ENCODE measurements around the gene E2F4. TPM values are rescaled to one million over a fixed set of nuclear protein-coding genes. Genes with fewer than 3 reads are reported as not detected.

The E2F4 gene
- total and polyA plus RNA-seq, 10 of the 15 experiments (the other 5 are each of a cell fraction or from before 2014, with no cell fraction given) = 11.7 to 132 (median 95.9) TPM

DNA sequence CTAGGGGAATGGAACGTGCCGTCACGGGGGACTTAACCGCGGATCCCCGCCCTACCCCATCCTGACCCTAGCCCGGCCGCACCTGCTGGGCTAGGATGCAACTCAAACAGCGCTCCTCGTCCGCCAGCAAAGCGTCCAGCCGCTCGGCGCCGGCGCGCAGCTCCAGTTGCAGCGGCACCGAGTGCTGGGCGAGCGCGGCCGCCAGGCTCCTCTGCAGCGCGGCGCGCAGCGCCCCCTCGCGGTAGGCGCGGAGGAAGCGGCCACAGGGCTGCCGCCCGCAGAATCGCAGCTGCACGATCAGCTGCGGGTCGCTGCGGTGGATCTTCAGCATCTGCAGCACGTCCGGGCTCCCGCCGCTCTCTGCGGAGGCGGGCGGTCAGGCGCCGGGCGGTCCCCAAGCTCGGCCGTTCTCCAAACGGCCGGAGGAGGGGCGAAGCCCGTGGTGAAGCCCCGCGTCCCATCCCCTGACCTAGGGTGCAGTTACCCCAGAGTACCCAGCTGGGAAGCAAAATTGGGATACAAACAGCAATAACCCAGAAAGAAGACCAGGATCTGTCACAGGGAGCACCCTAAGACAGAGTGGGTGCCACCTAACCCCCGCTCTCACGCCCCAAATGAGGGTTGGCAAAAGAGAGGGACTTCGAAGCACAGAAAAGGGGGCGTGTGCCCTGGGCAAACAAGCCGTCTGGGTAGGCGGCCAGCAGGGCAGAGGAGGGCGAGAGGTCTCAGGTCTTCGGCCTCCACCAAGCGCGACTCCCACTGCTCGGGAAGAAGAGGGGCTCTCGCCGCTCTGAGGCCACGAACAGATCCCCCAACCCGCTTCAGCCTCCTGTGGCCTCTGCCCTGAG lies 36.4 kb upstream of the E2F4 start (continued):
- TF ChIP-seq BHLHE40 (IDR thresholded peaks at IDR 0.05; ENCODE audit: borderline replicate concordance in 1 of 2, low read depth in 2 of 2, low read length in 1 of 2) = peak; percentile 47 to 82; a peak in 3 of 4 replicates
- TF ChIP-seq HDAC6 (IDR thresholded peaks at IDR 0.05; ENCODE audit: unreplicated experiment) = no peak
- TF ChIP-seq NKRF (conservative IDR thresholded peaks at IDR 0.05) = 0 out of 2 replicates have a peak, but pooled peaks have one; percentile 31
- TF ChIP-seq KLF5 (IDR thresholded peaks at IDR 0.05; ENCODE audit: partially characterized antibody) = no peak
- TF ChIP-seq TBL1XR1 (IDR thresholded peaks at IDR 0.05; ENCODE audit: low read depth, low read length) = no peak
- no peak for TF ChIP-seq POLR2A (IDR thresholded peaks at IDR 0.05; ENCODE audit: low read depth, low read length)
- TF ChIP-seq MEF2A (IDR thresholded peaks at IDR 0.05; ENCODE audit: insufficient read depth, low read depth, low read length) = no peak
- peak; percentile 79; the same call in 1 of the 2 replicates for TF ChIP-seq LARP7 (IDR thresholded peaks at IDR 0.05)
- no peak for TF ChIP-seq IKZF2 (IDR thresholded peaks at IDR 0.05)
- peak; percentile 95 for TF ChIP-seq RB1 (IDR thresholded peaks at IDR 0.05; ENCODE audit: borderline replicate concordance)
- no peak for TF ChIP-seq EGR1 (IDR thresholded peaks at IDR 0.05; ENCODE audit: borderline replicate concordance in 1 of 2, low read depth in 2 of 2, low read length in 2 of 2)
- TF ChIP-seq CHD2 (IDR thresholded peaks at IDR 0.05; ENCODE audit: borderline replicate concordance, low read depth, low read length) = 0 out of 2 replicates have a peak, but pooled peaks have one; percentile 17
- TF ChIP-seq EZH2 (IDR thresholded peaks at IDR 0.05; ENCODE audit: borderline replicate concordance, control insufficient read depth, low read depth, low read length) = no peak
- peak; percentile 40; the same call in 1 of the 2 replicates for TF ChIP-seq ZNF207 (IDR thresholded peaks at IDR 0.05; ENCODE audit: borderline replicate concordance)
- TF ChIP-seq SMAD1 (IDR thresholded peaks at IDR 0.05; ENCODE audit: low read depth, partially characterized antibody) = no peak
- no peak for TF ChIP-seq ATF3 (IDR thresholded peaks at IDR 0.05; ENCODE audit: borderline replicate concordance, extremely low read depth, low read depth, low read length)
- TF ChIP-seq PAX5 (IDR thresholded peaks at IDR 0.05; ENCODE audit: borderline replicate concordance, low read depth, low read length) = no peak
- TF ChIP-seq SREBF2 (IDR thresholded peaks at IDR 0.05; ENCODE audit: low read length) = no peak
- TF ChIP-seq TAF1 (IDR thresholded peaks at IDR 0.05; ENCODE audit: borderline replicate concordance, low read depth, low read length) = no peak
- 0 out of 2 replicates have a peak, but pooled peaks have one; percentile 25 for TF ChIP-seq BACH1 (IDR thresholded peaks at IDR 0.05; ENCODE audit: borderline replicate concordance)
- TF ChIP-seq IRF4 (IDR thresholded peaks at IDR 0.05; ENCODE audit: low read depth, low read length) = no peak
- TF ChIP-seq SMARCA5 (IDR thresholded peaks at IDR 0.05) = peak; percentile 92
- peak; percentile 88 for TF ChIP-seq RAD21 (IDR thresholded peaks at IDR 0.05; ENCODE audit: insufficient read depth, low read depth, low read length)
- TF ChIP-seq NR2F1 (conservative IDR thresholded peaks at IDR 0.05) = 0 out of 2 replicates have a peak, but pooled peaks have one; percentile 36
- TF ChIP-seq ATF7 (IDR thresholded peaks at IDR 0.05; ENCODE audit: low read depth) = no peak
- TF ChIP-seq, protein P1, sequence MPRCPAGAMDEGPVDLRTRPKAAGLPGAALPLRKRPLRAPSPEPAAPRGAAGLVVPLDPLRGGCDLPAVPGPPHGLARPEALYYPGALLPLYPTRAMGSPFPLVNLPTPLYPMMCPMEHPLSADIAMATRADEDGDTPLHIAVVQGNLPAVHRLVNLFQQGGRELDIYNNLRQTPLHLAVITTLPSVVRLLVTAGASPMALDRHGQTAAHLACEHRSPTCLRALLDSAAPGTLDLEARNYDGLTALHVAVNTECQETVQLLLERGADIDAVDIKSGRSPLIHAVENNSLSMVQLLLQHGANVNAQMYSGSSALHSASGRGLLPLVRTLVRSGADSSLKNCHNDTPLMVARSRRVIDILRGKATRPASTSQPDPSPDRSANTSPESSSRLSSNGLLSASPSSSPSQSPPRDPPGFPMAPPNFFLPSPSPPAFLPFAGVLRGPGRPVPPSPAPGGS (IDR thresholded peaks at IDR 0.05; ENCODE audit: borderline replicate concordance, insufficient read depth, low read depth, low read length, poor library complexity, severe bottlenecking) = no peak
- TF ChIP-seq GATAD2B (conservative IDR thresholded peaks at IDR 0.05; ENCODE audit: low read depth) = peak; percentile 71
- 0 out of 4 replicates have a peak, but pooled peaks of 1 of the 2 experiments have one; percentile 4 for TF ChIP-seq SRF (IDR thresholded peaks at IDR 0.05; ENCODE audit: low read depth in 2 of 2, low read length in 2 of 2)
